ENCODE results near the gene SYT4.

GRCh38 chr18:43238429-43238828 lies 38.9 kb downstream of the SYT4 start:
- TF ChIP-seq CTCF (IDR thresholded peaks at IDR 0.05) (no peak), EP300 (IDR thresholded peaks at IDR 0.05) (no peak), POLR2AphosphoS5 (IDR thresholded peaks at IDR 0.05) (no peak), POLR2A (IDR thresholded peaks at IDR 0.05) (no peak)
